Erythroblast (primary cell): ENCODE measurements around the gene FAAP100.

ENCODE experiments used
- GATA1 ChIP-seq: IDR thresholded peaks from 2 replicates; pipeline ENCODE4 v1.6.1; 2011; ENCODE audit warnings: low read depth, mild to moderate bottlenecking, control low read depth, low read length, moderate library complexity
- POLR2A ChIP-seq: IDR thresholded peaks from 2 replicates; pipeline ENCODE4 v1.6.1; 2011; ENCODE audit warnings: mild to moderate bottlenecking, low read length

DNA sequence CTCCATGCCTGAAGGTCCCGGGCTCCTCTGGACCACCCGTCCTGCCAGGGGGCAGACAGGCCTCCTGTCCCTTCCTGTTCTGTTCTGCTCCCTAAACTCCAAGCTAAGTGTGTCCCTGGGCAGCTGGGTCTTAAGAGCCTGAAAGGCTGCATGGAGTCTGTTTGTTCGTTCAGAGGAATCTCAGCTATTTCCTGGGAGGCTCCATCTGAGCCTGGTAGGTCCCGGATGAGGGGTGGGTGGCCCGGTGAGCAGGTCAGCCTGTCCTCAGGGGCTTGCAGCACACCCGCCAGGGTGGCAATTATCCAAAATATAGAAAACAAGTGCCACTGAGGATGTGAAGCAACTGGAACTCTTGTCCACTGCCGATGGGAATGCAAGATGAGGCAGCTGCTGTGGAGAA lies 52.1 kb downstream of the FAAP100 start:
- TF ChIP-seq POLR2A (no peak), GATA1 (no peak)
